HG02970 (cell line): ENCODE measurements around the gene HOXA9.

Experiments used
- ATAC-seq: cut with Tn5 transposase; IDR thresholded peaks from one replicate; pipeline ENCODE4 v1.9.1; 2021; ENCODE audit warnings: mild to moderate bottlenecking, moderate library complexity, moderate number of reproducible peaks; ENCODE audit not compliant: unreplicated experiment, low FRiP score

HOXA9 gene

GRCh38 chr7:27166531-27167505 is 1.5 kb upstream of the HOXA9 start:
- ATAC-seq: no peak

GRCh38 chr7:27165996-27166530 is 726 bp upstream of the HOXA9 start:
- no peak for ATAC-seq

- ATAC-seq: no peak
Observed at GRCh38 chr7:27164367-27165088, 809 bp downstream of the HOXA9 start.

- no peak for ATAC-seq
Observed at GRCh38 chr7:27164045-27164366, 1.3 kb downstream of the HOXA9 start.

GRCh38 chr7:27163288-27164044 is 1.9 kb downstream of the HOXA9 start:
- no peak for ATAC-seq

- no peak for ATAC-seq
Observed at GRCh38 chr7:27162561-27163287, 2.6 kb downstream of the HOXA9 start.

- no peak for ATAC-seq
Observed at GRCh38 chr7:27161721-27162560, 3.4 kb downstream of the HOXA9 start.

GRCh38 chr7:27161214-27161720 is 4.1 kb downstream of the HOXA9 start:
- ATAC-seq: no peak

- peak; percentile 53 for ATAC-seq
Observed at GRCh38 chr7:27160546-27161213, 4.7 kb downstream of the HOXA9 start.

- no peak for ATAC-seq
Observed at GRCh38 chr7:27160145-27160545, 5.2 kb downstream of the HOXA9 start.

GRCh38 chr7:27159266-27160144 is 5.8 kb downstream of the HOXA9 start:
- ATAC-seq: no peak

GRCh38 chr7:27158436-27159265 is 6.7 kb downstream of the HOXA9 start:
- ATAC-seq: no peak

GRCh38 chr7:27157702-27158431 is 7.5 kb downstream of the HOXA9 start:
- no peak for ATAC-seq

- no peak for ATAC-seq
Observed at GRCh38 chr7:27156916-27157701, 8.2 kb downstream of the HOXA9 start.

GRCh38 chr7:27156508-27156898 is 8.8 kb downstream of the HOXA9 start, which contains the start of gene HOXA7:
TSS of gene HOXA7 (minus strand) at chr7:27156675. CDS start at chr7:27156545, 130 bp downstream.
- ATAC-seq: no peak
